Left forelimb (tissue), 1 donor: ENCODE data around the gene TMEFF2.
"Not testable (repeated sequence)": the region's sequence is repeated elsewhere in the genome, so short reads cannot be mapped to it uniquely, and the experiment has no call there.

Experiments used
- DNase-seq: peaks from one replicate; pipeline ENCODE4 v3.0.0-alpha.2; 2018; ENCODE audit warnings: low spot score

The TMEFF2 gene

GRCh38 chr2:192127434-192127833, 67.3 kb downstream of the TMEFF2 start:
- DNase-seq: no peak

- DNase-seq: no peak
Measured at GRCh38 chr2:192126912-192127311, 67.8 kb downstream of the TMEFF2 start.

GRCh38 chr2:192126426-192126825, 68.3 kb downstream of the TMEFF2 start:
- no peak for DNase-seq

- DNase-seq: no peak
Measured at GRCh38 chr2:192124571-192124970, 70.2 kb downstream of the TMEFF2 start.

- no peak for DNase-seq
Measured at GRCh38 chr2:192123847-192124246, 70.9 kb downstream of the TMEFF2 start.

- DNase-seq: no peak
Measured at GRCh38 chr2:192122946-192123345, 71.8 kb downstream of the TMEFF2 start.

GRCh38 chr2:192122141-192122540, 72.6 kb downstream of the TMEFF2 start:
- DNase-seq: no peak

GRCh38 chr2:192119536-192119935, 75.2 kb downstream of the TMEFF2 start:
- DNase-seq: no peak

- no peak for DNase-seq
Measured at GRCh38 chr2:192117705-192118104, 77.0 kb downstream of the TMEFF2 start.

GRCh38 chr2:192111536-192111935, 83.2 kb downstream of the TMEFF2 start:
- not testable (repeated sequence) for DNase-seq

GRCh38 chr2:192099742-192100141, 95.0 kb downstream of the TMEFF2 start:
- no peak for DNase-seq

GRCh38 chr2:192098814-192099491, 95.8 kb downstream of the TMEFF2 start:
- no peak for DNase-seq

- DNase-seq: no peak
Measured at GRCh38 chr2:192091476-192091875, 103.3 kb downstream of the TMEFF2 start.

- DNase-seq: no peak
Measured at GRCh38 chr2:192090911-192091310, 103.8 kb downstream of the TMEFF2 start.

- no peak for DNase-seq
Measured at GRCh38 chr2:192087398-192087958, 107.3 kb downstream of the TMEFF2 start.

GRCh38 chr2:192082121-192082520, 112.6 kb downstream of the TMEFF2 start:
- DNase-seq: no peak

- not testable (repeated sequence) for DNase-seq
Measured at GRCh38 chr2:192080096-192080495, 114.6 kb downstream of the TMEFF2 start.

- no peak for DNase-seq
Measured at GRCh38 chr2:192073878-192074277, 120.9 kb downstream of the TMEFF2 start.

GRCh38 chr2:192072778-192073177, 122.0 kb downstream of the TMEFF2 start:
- no peak for DNase-seq

- no peak for DNase-seq
Measured at GRCh38 chr2:192072261-192072660, 122.5 kb downstream of the TMEFF2 start.

GRCh38 chr2:192070099-192070498, 124.6 kb downstream of the TMEFF2 start:
- DNase-seq: no peak

GRCh38 chr2:192069417-192069816, 125.3 kb downstream of the TMEFF2 start:
- no peak for DNase-seq

GRCh38 chr2:192068966-192069365, 125.8 kb downstream of the TMEFF2 start:
- no peak for DNase-seq

GRCh38 chr2:192067631-192068030, 127.1 kb downstream of the TMEFF2 start:
- DNase-seq: no peak
